Kasumi-1 (cell line): ENCODE data around the gene ACSF3.

Source experiments
- DNase-seq, 2 experiments: peaks; one replicate each; lab custom pipeline; 2025; lab: John Stamatoyannopoulos, UW

The ACSF3 gene

DNA sequence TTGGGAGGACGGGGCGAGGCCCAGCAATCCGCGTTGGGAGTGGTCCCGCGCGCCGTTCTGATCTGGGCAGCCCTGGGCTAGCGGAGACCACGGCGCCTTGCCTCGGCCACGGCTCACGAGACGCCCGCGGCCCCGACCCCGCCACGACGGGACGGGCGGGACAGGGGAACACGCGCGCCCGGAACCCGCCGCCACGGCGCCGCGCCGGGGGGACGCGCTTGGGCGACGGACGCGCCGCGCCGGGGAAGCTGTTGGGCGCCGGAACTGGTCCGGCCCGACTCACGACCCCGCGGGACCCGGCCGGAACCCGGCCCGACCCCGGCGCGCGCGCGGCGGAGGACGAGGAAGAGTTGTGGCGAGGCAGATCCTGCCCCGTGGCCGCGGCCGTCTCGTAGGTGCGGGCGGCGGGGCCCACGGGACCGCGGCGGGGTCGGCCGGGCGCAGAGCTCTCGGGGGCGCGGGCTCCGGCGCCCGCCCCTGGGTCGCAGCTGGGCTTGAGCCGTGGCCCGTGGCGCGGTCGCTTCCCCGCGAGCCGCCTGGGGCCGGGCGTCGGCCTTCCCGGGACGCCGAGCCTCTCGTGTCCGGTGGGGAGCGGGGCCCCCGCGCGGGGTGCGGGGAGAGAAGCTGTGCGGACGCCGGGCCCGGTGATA, at the start of gene ACSF3:
Gene ACSF3 (plus strand): TSS at position 251 of the 650 bp plus-strand sequence. CDS start 6,830 bp downstream, outside the sequence.
- DNase-seq = peak; percentile 22 to 53

DNA sequence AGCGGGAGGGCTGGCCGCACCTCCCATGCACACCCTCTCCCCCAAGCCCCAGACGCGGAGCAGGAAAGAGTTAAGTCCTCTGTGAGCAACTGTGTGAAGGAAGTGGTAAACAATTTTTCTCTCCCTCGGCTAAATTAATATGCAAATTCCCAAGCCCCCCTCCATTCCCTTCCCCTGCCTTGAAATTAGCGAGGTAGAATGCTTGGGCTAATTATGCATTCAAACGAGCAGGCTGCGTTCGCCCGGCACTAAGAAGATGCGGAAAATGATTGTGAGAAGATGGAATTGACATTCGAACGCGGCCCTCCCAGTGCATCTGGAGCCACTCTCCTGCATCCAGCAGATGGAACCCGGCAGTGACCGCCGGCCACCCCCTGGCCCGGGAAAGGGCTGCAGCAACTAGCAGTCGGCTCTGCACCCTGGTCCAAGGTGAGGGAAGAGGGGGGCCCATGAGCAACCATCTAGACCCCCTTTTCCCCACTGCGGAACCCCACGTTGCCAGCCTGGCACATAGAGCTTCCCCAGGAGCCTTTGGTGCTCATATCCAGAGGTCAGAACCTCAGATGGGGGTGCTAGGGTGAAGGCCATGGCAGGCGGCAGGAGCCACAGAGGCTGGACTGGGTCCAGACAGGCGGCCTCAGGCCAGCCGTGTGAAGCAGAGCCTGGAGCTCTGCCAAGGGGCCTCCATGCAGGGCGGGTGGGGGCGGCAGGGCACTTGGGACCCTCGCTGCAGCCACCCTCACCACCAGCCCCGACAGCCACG, 49.1 kb upstream of the ACSF3 start:
- no peak for DNase-seq

DNA sequence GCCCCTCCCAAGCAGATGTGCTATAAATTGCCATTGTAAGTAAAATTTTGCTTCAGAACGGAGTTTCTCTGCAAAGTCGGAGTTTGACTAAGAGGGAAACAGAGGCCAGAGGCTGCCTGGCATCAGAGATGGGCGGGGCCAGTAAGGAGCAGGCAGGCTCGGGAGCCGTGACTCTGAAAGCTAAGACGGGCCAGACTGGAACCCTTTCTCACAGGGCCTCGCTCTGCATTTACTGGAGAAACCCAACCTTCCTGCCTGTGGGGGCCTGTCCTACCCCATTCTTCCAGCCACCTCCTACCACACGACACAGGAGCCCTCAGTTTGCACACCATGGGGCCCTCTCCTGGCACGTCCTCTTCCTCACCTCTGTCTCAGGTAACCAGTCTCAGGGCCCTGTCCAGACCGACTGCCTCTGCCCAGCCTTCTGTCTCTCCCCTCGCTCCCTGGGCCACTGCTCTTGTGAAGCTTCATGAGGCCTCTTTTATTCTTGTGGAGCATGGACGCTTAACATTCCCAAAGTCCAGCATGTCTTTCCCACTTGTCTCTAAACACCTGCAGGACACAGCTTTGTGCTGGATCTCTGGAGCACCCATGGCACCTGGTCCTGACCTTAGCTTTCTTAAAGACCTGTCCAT, 48.4 kb upstream of the ACSF3 start:
- DNase-seq = no peak

DNA sequence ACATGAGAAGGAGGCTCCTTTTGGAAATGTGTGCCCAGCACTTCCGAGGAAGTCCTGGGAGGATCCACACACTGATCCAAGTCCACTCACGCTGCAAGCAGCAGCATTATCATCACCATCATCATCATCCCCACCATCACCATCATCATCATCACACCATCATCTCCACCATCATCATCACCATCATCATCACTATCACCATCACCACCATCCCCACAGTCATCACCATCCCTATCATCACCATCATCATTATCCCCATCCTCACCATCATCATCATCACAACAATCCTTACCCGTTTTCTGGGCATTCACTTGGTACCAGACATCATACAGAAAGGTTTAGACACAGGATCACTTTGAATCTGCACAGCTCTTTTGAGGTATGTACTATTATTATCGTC, 47.8 kb upstream of the ACSF3 start:
- no peak for DNase-seq

DNA sequence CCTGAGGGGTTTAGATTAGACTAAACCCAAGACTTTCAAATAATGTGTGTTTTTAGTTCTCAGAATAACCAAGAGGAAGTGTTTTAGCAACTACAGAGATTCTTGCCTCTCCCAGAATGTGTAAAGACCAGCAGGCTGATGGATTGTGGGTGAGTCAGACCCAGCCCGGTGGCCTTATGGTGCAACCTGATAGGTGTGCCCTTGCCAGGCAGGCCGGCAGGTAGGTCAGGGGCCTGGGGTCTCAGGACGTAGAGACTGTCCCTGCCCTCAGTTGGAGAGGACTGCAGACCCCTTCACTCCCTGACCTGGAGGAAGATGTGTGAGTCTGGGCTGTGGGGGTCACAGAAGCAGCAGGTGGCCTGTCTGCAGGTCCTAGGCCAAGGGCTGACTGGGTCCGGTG, 47.2 kb upstream of the ACSF3 start:
- no peak for DNase-seq

DNA sequence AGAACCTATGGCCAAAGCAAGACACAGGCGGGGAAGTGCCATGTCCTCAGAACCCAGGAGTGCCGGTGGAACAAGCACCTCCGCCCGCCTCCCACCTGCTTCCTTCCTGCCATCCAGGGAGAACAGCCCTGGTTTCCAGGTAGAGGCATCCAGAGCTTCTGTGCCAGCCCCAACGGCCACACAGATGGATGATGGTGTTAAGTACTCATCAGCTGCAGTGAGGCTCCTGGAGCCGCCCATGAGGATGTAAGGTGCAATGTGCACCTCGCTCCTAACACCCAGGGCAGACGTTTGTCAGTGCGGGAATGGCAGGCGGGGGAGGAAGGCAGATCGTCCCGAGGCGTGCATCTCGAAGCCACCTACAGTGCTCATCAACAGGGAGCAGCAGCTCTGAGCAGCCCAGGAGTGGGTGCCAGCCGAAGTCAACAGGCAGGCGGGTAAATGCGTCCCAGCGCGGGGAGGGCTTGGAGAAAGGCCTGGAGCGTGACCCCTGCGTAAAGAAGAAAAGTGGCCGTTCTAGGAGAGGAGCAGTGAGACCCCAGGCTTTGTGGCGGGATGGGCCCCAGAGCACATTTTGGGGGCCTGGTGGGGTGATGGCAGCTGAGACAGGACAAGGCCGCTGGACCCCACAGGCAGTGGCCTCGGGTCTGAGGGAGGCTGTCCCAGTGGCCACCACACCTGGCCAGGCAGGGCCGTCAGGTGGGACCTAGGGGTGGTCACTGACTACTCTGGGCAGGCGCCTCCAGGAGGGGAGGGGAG, 46.1 kb upstream of the ACSF3 start:
- DNase-seq = no peak

DNA sequence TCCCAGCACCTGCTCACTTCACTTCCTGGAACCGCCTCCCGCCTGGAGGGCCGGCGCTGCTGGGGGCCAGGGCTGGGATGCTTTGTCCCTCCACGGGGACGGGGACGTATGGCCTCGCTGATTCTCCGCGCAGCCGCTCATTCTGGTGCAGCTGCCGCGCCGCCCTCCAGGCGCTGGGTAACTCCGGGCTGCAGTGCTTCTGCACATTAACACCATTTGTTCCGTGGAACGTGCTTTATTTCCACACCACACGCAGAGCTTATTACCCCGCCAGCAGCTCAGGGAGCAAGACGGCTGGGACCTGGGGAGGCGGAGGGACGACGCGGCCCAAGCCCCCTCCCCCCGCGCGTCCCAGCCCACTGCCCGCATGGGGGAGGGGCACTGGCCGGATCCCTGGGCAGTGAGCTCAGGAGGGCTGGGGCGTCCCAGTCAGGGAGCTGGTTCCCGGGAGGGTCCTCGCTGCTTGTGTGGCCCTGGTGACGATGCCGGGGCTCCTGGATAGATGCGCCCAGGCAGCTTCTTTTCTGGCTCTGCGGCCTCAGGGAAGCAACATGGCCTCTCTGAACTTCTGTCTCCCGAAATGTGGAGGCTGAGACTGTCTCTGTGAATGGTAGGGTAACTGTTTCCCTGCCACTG, 45.4 kb upstream of the ACSF3 start:
- no peak for DNase-seq

DNA sequence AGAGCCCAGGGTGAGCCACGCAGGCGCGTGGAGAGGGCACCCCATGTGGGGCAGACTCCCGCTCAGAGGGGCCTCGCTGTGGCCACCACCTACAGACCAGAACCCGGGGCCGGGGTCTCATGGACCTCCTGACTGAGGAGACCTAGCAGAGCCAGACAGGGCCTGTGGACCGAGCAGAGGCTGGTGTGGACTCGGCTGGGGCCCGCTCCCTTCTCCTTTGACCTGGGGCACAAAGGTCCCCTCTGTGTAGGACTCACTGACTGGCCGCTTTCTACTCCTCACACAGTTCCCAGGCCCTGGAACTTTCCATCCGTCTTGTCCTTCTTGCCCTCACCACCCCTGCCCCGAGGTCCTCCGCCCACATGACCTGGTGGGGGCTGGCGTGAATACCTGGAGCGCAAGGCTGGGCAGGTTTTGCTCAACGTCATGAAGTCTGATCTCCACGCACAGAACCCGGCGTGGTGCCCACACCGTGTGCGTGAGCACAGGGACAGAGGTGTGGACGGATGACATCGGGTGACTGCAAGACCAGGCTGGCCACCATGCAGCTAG, 44.7 kb upstream of the ACSF3 start:
- DNase-seq = no peak

DNA sequence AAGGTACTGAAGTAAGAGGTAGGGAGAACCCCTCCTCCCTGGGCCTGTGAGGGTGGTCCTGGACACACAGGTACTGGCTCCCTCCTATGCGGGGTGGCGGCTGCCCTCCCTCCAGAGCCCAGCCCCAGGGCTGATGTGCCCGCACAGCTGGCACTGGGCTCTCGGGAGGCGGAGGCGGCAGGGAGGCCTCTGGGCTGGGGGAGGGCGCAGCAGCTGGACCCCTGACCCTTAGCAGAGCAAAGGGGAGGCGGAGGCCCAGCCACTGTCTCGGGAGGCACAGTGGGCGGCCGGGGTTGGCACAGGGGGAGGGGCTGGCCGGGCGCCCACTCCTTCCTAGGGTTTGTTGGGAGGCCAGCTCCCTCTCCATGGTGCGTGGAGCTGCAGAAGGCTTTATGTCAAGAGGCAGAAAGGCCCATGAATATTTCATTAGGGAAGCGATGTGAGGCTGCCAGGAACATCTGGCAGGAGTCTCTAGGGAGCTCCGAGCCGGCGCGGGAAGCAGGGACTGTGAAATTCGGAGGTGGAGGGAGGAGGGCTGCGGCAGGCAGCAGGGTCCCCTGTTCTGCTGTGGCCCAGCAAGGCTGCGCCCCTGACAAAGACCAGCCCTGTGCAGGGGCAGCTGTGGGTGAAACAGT, 44.1 kb upstream of the ACSF3 start:
- DNase-seq = no peak

DNA sequence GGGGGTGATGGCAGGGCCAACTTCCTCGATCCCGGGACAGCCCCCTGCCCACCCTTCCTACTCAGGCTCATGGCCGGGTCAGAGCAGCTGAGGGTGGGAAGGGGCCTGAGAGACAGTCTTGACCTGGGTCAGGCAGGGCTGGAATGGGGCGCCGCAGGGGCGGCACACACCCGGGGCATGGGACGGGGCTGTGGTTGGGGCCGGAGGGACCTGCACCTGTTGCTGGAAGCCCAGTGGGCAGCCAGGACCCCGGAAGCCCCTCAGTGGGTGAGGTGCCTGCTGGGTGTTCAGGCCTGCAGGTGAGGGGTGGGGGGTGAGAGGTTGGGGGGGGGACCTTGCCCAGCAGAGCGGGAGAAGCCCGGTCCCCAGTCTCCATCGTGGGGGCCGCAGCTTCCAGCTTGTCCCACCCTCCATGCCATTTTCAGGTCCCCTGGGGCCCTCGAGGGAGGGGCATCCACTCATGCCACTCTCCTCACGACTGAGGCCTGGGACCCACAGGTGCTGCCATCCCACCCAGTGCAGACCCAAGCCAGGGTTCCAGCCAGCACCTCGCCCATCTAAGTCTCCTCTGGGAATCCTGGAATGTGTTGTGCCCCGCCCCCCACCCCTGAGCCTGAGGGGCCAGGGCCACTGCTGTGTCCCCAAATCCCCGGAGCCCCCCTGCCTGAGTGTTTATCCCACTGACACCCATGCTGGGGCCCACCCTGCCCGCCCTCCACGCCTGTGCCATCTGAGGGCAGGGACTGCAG, 43.4 kb upstream of the ACSF3 start:
- DNase-seq = no peak

DNA sequence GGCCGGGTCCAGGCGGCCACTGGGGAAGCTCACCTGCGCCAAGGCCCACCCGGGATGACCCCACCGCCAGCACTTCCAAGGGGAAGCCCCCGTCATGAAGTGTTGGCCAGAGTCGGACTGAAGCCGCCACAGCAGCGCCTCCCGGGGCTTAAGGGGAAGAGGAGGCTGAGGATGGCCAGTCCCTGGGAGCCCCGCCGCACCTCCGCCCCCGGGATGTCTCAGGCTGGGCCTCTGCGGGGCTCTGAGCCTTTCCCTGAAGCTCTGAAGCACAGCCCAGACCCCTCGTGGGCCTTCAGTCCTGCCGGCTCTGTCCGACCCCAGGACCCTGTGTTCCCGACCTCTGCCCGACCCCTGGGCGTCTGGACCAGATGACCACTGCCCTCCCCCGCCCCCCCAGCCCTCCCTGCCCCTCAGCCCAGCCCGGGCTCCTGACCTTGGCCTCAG, 42.8 kb upstream of the ACSF3 start:
- DNase-seq = no peak

DNA sequence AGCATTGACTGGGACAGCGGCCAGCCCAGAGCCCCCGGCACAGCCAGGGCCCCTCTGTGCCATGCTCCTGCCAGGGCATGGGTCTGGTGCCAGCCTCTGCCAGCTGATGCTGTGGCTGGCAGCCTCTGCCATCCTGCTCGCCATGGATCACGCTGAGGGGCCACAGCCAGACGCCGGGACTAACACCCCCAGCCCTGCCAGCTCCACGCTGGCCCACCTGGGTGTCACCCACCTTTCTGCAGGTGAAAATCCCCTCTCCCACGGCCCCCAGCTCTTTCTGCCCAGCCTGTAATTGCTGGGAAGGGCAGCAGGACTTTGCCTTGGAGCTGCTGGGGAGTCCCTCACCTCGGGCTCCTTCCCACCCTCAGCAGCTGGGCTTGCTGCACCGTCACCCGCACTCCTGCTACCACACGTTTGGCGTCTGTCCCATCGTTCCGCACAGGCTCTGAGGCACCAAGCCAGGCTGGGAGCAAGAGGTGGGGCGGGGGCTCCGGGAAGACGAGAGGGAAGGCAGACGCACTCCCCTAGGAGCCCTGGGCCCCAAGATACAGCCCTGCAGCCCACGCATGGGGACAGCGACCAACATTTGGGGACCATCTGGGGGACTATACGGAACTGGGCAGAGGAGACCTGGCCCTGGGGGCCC, 42.0 kb upstream of the ACSF3 start:
- DNase-seq = no peak

DNA sequence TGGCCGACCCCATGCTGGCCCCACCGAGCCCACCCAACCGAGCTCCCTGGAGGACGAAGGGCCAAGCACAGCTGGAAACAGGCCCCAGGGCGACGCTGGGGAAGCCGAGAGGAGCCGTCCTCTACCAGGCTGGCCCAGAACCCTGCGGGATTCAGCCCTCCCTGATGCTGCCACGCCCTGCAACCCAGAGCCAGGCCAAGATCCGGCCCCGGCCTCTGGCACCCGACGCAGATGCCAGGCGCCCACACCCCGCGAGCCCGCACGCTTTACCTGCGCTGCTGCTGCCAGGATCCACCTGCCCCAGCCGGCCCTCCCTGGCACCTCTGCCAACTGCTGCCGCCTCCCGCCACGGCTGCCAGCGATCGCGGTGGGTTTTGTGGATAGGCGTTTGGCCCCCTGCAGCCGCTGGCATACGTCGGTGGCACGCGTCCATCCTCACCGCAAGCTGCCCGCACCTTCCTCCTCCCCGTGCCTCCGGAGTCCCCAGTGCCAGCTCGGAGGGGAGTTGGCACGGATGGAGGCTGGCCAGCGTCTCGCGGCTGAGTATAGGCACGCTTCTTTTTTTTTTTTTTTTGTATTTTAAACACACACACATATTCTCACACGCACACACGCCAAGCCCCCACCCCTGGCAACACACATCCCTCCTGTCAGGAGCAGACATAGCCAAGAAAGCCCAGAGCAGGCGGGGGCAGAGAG, 41.3 kb upstream of the ACSF3 start:
- no peak for DNase-seq

DNA sequence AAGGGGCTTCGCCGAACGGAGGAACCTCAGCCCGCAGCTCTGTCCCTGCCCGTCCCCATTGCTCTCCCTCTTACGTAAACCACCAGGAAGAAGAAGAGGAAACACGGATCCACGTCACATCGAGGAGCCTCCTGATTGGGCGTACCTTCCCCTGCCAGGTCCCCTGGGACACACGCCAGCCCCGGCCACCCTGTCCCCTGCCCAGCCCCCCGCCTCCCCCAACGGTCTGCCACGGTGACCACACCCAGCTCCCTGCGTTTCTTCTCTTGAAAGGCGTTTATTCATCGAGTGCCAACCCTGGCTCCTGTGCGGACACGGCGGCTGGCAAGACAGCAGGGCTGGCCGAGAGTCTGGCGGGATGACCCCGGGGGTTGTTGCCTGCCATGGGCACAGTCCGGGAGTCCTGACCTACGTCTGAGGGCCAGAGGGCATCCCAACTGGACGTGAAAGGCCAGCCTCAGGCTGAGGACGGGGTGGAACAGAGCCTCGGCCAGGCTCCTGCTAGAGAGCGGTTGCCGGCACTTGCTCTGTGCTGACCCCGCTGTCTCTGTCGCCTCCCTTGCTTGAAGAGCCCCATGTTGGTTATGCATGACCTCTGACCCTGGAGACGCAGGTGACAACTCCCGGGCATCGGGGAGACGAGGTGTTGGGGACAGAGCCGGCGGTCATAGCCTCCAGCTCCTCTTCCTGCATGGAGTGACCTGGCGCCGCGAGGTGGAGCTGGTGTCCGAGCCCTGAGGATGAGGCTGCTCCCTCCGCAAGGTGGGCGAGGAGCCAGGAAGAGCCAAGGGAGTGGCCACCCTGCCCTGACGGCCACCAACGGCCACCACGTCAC, 40.5 kb upstream of the ACSF3 start:
- DNase-seq = peak; percentile 19 to 58

DNA sequence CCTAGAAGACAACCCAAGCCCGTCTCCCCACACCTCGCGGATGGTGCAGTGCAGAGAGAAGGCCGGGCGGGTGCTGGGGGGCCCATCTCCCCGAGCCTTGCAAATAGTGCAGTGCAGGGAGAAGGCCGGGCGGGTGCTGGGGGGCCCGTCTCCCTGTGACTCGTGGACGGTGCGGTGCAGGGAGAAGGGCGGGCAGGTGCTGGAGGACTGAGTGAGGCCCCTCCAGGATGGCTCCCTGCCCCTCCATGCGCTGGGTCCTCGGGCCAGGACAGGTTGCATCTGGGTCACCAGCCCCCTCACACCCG, 40.0 kb upstream of the ACSF3 start:
- no peak for DNase-seq

DNA sequence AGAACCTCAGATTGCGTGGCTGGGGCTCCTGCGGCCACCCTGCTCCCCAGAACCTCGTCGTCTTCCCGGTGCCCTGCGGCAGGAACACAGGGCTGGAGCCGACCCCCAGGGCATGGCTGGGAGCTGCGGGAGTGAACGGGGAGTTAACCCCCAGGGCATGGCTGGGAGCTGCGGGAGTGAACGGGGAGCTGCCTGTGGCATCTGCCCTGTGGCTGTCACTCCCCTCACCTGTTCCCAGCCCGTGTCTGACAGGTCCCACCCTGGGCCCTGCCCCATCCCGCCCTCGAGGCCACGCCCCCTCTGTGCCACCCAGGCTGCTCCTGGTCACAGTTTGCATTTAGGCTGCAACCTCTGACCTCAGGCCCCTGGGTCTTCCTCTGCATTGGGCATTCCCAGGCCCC, 39.4 kb upstream of the ACSF3 start:
- no peak for DNase-seq

DNA sequence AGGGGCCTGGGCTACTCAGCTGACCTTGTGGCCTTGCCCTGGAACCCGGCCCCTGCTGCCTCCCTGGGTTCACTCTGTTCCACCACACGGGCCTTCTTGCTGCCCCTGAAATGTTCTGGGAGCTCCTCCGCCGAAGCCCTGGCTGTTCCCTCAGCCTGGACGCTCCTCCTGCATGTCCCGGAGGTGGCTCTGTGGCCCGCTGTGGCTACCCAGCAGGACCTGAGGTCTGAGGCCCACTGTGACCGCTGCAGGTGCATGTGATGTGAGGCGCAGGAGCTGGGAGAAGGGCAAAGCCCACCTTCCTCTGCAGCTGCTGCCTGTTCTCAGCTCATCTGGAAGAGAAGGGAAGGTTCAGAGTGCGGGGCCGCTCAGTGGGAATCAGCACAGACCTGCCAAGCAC, 38.9 kb upstream of the ACSF3 start:
- DNase-seq = no peak

DNA sequence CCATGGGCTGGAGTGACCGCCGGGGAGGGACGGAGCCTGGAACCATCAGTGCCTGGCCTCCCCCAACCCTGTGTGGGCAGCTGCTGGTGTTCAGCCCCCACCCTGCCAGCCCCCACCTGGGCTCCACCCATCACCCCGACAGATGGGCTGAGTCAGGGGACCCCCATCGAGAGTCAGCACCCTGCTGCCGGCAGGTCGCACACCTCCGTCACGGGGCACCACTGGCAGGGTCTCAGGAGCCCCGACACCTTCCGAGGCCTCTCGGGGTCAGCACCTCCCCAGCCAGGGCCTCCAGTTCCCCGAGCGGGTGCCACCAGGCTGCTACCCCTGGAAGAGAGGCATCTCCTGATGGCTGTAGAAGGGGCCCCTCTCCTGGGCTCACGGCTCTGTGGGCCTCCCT, 38.3 kb upstream of the ACSF3 start:
- no peak for DNase-seq
